K562 (cell line): Measurements from ENCODE around the gene FDX2. TPM values are rescaled to one million over a fixed set of nuclear protein-coding genes. Genes with fewer than 3 reads are reported as not detected.

Source experiments
- CBFA2T2 ChIP-seq: fragments of 450-650 bp; conservative IDR thresholded peaks from 2 replicates; pipeline ENCODE4 v1.6.1; 2017; ENCODE audit warnings: mild to moderate bottlenecking
- CEBPG ChIP-seq, 3 experiments: fragments of 200-800 bp in 1 of 3; sonication (Bioruptor generic) in 1 of 3; sonication (generic) in 1 of 3; formaldehyde crosslinking in 1 of 3; IDR thresholded peaks in 2 of 3; conservative IDR thresholded peaks in 1 of 3; 2 replicates each; pipeline versions ENCODE4 v1.6.1 to v1.8.0; 2016 to 2022; ENCODE audit warnings: missing compliant biosample characterization in 2 of 3, missing genetic modification characterization in 2 of 3, mild to moderate bottlenecking in 1 of 3, missing genetic modification reagents in 1 of 3
- CREB1 ChIP-seq, 2 experiments: sonication (generic) in 1 of 2; formaldehyde crosslinking in 1 of 2; IDR thresholded peaks; 2 replicates each; pipeline versions ENCODE4 v1.6.1 to v1.8.0; 2012 to 2022; ENCODE audit warnings: inconsistent platforms in 1 of 2, mild to moderate bottlenecking in 1 of 2, missing genetic modification reagents in 1 of 2, moderate library complexity in 1 of 2
- E2F3 ChIP-seq: fragments of 250-450 bp; sonication (Bioruptor Pico); IDR thresholded peaks from 2 replicates; pipeline ENCODE4 v1.4.0; 2020; ENCODE audit warnings: mild to moderate bottlenecking
- ELF1 ChIP-seq: fragments of 200-800 bp; sonication (Bioruptor generic); IDR thresholded peaks from 2 replicates; pipeline ENCODE4 v1.6.1; 2016; ENCODE audit warnings: missing genetic modification characterization, missing compliant biosample characterization
- EP400 ChIP-seq: fragments of 450-650 bp; IDR thresholded peaks from 2 replicates; pipeline ENCODE4 v1.6.1; 2017; ENCODE audit warnings: antibody characterized with exemption, mild to moderate bottlenecking, moderate library complexity
- HDAC2 ChIP-seq: fragments of 450-650 bp; IDR thresholded peaks from 2 replicates; pipeline ENCODE4 v1.6.1; 2016; ENCODE audit warnings: mild to moderate bottlenecking
- HLTF ChIP-seq: fragments of 450-650 bp; IDR thresholded peaks from 2 replicates; pipeline ENCODE4 v1.6.1; 2016
- MTA3 ChIP-seq: fragments of 450-650 bp; formaldehyde crosslinking; IDR thresholded peaks from 2 replicates; pipeline ENCODE4 v1.6.1; 2017; ENCODE audit warnings: mild to moderate bottlenecking, borderline replicate concordance
- NR2F6 ChIP-seq: fragments of 450-650 bp; formaldehyde crosslinking; IDR thresholded peaks from 2 replicates; pipeline ENCODE4 v1.4.0; 2020; ENCODE audit warnings: mild to moderate bottlenecking
- PTRF ChIP-seq: fragments of 450-650 bp; IDR thresholded peaks from 2 replicates; pipeline ENCODE4 v1.6.1; 2016; ENCODE audit warnings: mild to moderate bottlenecking, missing genetic modification characterization, missing compliant biosample characterization
- RFX5 ChIP-seq: IDR thresholded peaks from 2 replicates; pipeline ENCODE4 v1.6.1; 2011; ENCODE audit warnings: low read depth, mild to moderate bottlenecking, improper control_type of control experiment, low read length
- SIN3A ChIP-seq, 2 experiments: fragments of 150-350 bp in 1 of 2; IDR thresholded peaks; 2 replicates each; pipeline ENCODE4 v1.6.1; 2011 to 2016; ENCODE audit warnings: borderline replicate concordance in 2 of 2, low read depth in 2 of 2, low read length in 2 of 2, mild to moderate bottlenecking in 2 of 2, moderate library complexity in 2 of 2; ENCODE audit not compliant: control insufficient read depth in 1 of 2
- SNIP1 ChIP-seq: fragments of 450-650 bp; IDR thresholded peaks from 2 replicates; pipeline ENCODE4 v1.7.1; 2017; ENCODE audit warnings: low read depth, mild to moderate bottlenecking
- U2AF2 ChIP-seq: fragments of 200-400 bp; formaldehyde crosslinking; optimal IDR thresholded peaks from 2 replicates; pipeline ENCODE3; 2017; ENCODE audit warnings: low read depth, mild to moderate bottlenecking, low read length
- ZBTB11 ChIP-seq, 3 experiments: fragments of 200-800 bp in 1 of 3; fragments of 250-450 bp in 1 of 3; fragments of 450-650 bp in 1 of 3; sonication (Bioruptor Pico) in 1 of 3; sonication (Bioruptor generic) in 1 of 3; formaldehyde crosslinking in 1 of 3; IDR thresholded peaks; 2 replicates each; pipeline versions ENCODE4 v1.6.1 to v1.8.0; 2016 to 2022; ENCODE audit warnings: mild to moderate bottlenecking in 2 of 3, missing genetic modification characterization in 2 of 3, missing compliant biosample characterization in 1 of 3, moderate library complexity in 1 of 3
- ZNF165 ChIP-seq: fragments of 250-450 bp; sonication (Bioruptor Pico); IDR thresholded peaks from 2 replicates; pipeline ENCODE4 v1.4.0; 2020; ENCODE audit warnings: borderline replicate concordance
- ZNF592 ChIP-seq: fragments of 450-650 bp; IDR thresholded peaks from 2 replicates; pipeline ENCODE4 v1.6.1; 2017; ENCODE audit warnings: antibody characterized with exemption, mild to moderate bottlenecking
- ZNF785 ChIP-seq: fragments of 250-450 bp; sonication (Bioruptor Pico); IDR thresholded peaks from 2 replicates; pipeline ENCODE4 v1.4.0; 2020; ENCODE audit warnings: mild to moderate bottlenecking
- polyA plus RNA-seq, 8 experiments: library from polyadenylated mRNA; depleted of rRNA in 4 of 8; stranded (reverse) in 5 of 8; unstranded in 3 of 8; fragments of >200 nt; fragmentation: Nextera tagmentation in 2 of 8; fragmentation: Illumina TruSeq in 1 of 8; extraction: Ambion mirVana in 2 of 8; extraction: Trizol in 1 of 8; gene quantifications; 2 replicates each; pipeline versions ENCODE4 v1.2.1 to v1.2.3, GENCODE V29; 2011 to 2014; ENCODE audit warnings: inconsistent platforms in 1 of 8, missing spikeins in 1 of 8
- total RNA-seq, 7 experiments: library from RNA; depleted of rRNA in 6 of 7; stranded (reverse); fragments of >200 nt in 6 of 7; fragmentation: Illumina TruSeq in 2 of 7; extraction: Trizol in 2 of 7; gene quantifications; 2 replicates each; pipeline versions ENCODE4 v1.2.1 to v1.2.3, GENCODE V29; 2011 to 2021; ENCODE audit warnings: low replicate concordance in 1 of 7

FDX2 gene
- total and polyA plus RNA-seq, 9 of the 15 experiments (the other 6 are each of a cell fraction or from before 2014, with no cell fraction given) = 2.5 to 49.8 (median 29.7) TPM

- peak in 1 of 3 experiments; percentile 78; a peak in 2 of 6 replicates for TF ChIP-seq ZBTB11 (CRISPR knock-in tag; IDR thresholded peaks at IDR 0.05)
- no peak for TF ChIP-seq PTRF (tag)
- peak in 1 of 2 experiments; percentile 49; a peak in 2 of 4 replicates for TF ChIP-seq SIN3A (IDR thresholded peaks at IDR 0.05; ENCODE audit: borderline replicate concordance in 2 of 2, control insufficient read depth in 1 of 2, low read depth in 2 of 2, low read length in 2 of 2)
- TF ChIP-seq CBFA2T2 = peak; percentile 13; the same call in 1 of the 2 replicates
- TF ChIP-seq ELF1 (tag) = no peak
- peak; percentile 71 for TF ChIP-seq MTA3
- TF ChIP-seq SNIP1 = no peak
- TF ChIP-seq NR2F6 (CRISPR knock-in tag) = no peak
- no peak for TF ChIP-seq ZNF165
- no peak for TF ChIP-seq E2F3 (CRISPR knock-in tag)
- TF ChIP-seq ZNF785 (CRISPR knock-in tag) = no peak
- no peak for TF ChIP-seq RFX5
- peak; percentile 45; the same call in 1 of the 2 replicates for TF ChIP-seq HDAC2
- no peak for TF ChIP-seq U2AF2
- TF ChIP-seq HLTF = peak; percentile 62; the same call in 1 of the 2 replicates
- no peak for TF ChIP-seq CEBPG (CRISPR knock-in tag; IDR thresholded peaks at IDR 0.05)
- no peak for TF ChIP-seq CEBPG (tag; conservative IDR thresholded peaks at IDR 0.05 in 1 of 2, IDR thresholded peaks at IDR 0.05 in 1 of 2)
- TF ChIP-seq CREB1 (IDR thresholded peaks at IDR 0.05) = 0 out of 2 replicates have a peak, but pooled peaks have one; percentile 4
- TF ChIP-seq CREB1 (CRISPR knock-in tag; IDR thresholded peaks at IDR 0.05) = peak; percentile 7; the same call in 1 of the 2 replicates
- TF ChIP-seq ZNF592 = no peak; the same call in none of the 2 replicates
- TF ChIP-seq EP400 = peak; percentile 61
Observed at GRCh38 chr19:10286803-10287737, 28.7 kb downstream of the FDX2 start, which contains the start of gene ICAM4 (continued).
